K562 (cell line): ENCODE measurements around the gene ANKDD1A. TPM values are rescaled to one million over a fixed set of nuclear protein-coding genes. Genes with fewer than 3 reads are reported as not detected.
A peak's percentile ranks its signal among the peaks of the same experiment; 100 is the strongest.

ENCODE experiments used
- ATAC-seq: fragments of 200-7000 bp; cut with Tn5 transposase; 3 replicates; pipeline ENCODE4 v1.9.1; 2020; ENCODE audit warnings: moderate library complexity
- BruUV-seq: library from RNA; stranded (reverse); fragments of 400-500 nt; replicated peaks from 2 replicates; lab custom pipeline; 2021; lab: Mats Ljungman, UMichigan
- CTCF ChIA-PET: fragments of 300-600 bp; formaldehyde crosslinking; extraction: SDS; loops from one replicate; lab custom pipeline; 2021; ENCODE audit warnings: low intra/inter-chr PET ratio; lab: Yijun Ruan, JAX
- POLR2A ChIA-PET: fragments of 300-600, 350-650 bp; sonication (Branson Sonifier 250); formaldehyde crosslinking; extraction: SDS; loops from one replicate; lab custom pipeline; 2021; ENCODE audit warnings: antibody characterized with exemption, inconsistent platforms; lab: Yijun Ruan, JAX
- DNase-seq, 4 experiments: peaks; one replicate each; pipeline versions ENCODE4 v3.0.0 to v3.0.0-alpha.2; 2011 to 2018; ENCODE audit warnings: low spot score in 3 of 4, mixed read lengths in 3 of 4; ENCODE audit errors: extremely low read depth in 1 of 4
- FAIRE-seq: peaks from 2 replicates; lab custom pipeline; 2011; peaks lifted over from hg19 to GRCh38; lab: Jason Lieb, UNC
- H2AFZ ChIP-seq: 2 replicates; pipeline ENCODE4 v1.6.0; 2011; ENCODE audit warnings: low read depth, low read length, control low read depth, inconsistent platforms
- H3K27ac ChIP-seq: fragments of 200-600 bp; 3 replicates; pipeline ENCODE4 v1.8.0; 2011; ENCODE audit warnings: low read depth, mild to moderate bottlenecking, control low read depth, inconsistent platforms, low read length, moderate library complexity, mixed read lengths; ENCODE audit errors: extremely low read depth
- H3K27me3 ChIP-seq, 2 experiments: fragments of 300-600 bp in 1 of 2; 2 replicates in 1 of 2; 3 replicates in 1 of 2; pipeline versions ENCODE4 v1.6.0 to v1.8.0; 2011; ENCODE audit warnings: inconsistent platforms in 2 of 2, low read length in 2 of 2, mild to moderate bottlenecking in 1 of 2, mixed read lengths in 1 of 2, moderate library complexity in 1 of 2; ENCODE audit not compliant: control insufficient read depth in 2 of 2, insufficient read depth in 2 of 2
- H3K36me3 ChIP-seq: fragments of 300-600 bp; 3 replicates; pipeline ENCODE4 v1.8.0; 2011; ENCODE audit warnings: mild to moderate bottlenecking, low read length, inconsistent platforms; ENCODE audit not compliant: control insufficient read depth, insufficient read depth
- H3K4me1 ChIP-seq, 2 experiments: fragments of 200-600 bp in 1 of 2; replicated peaks in 1 of 2; 2 replicates in 1 of 2; 3 replicates in 1 of 2; pipeline versions ENCODE4 v1.5.1 to v1.8.0; 2011; ENCODE audit warnings: inconsistent platforms in 2 of 2, low read length in 2 of 2, mild to moderate bottlenecking in 1 of 2, mixed read lengths in 1 of 2, moderate library complexity in 1 of 2; ENCODE audit not compliant: control insufficient read depth in 2 of 2, insufficient read depth in 2 of 2
- H3K4me2 ChIP-seq: 2 replicates; pipeline ENCODE4 v1.6.1; 2011; ENCODE audit warnings: low read length, control low read depth, inconsistent platforms, mixed read lengths; ENCODE audit not compliant: insufficient read depth
- H3K4me3 ChIP-seq: fragments of 200-600 bp; sonication (generic), shearing (Covaris generic); 2 replicates; pipeline ENCODE4 v1.5.1; 2016; ENCODE audit warnings: control low read depth, inconsistent platforms
- H3K79me2 ChIP-seq: fragments of 200-600 bp; 3 replicates; pipeline ENCODE4 v1.8.0; 2011; ENCODE audit warnings: low read length, inconsistent platforms; ENCODE audit not compliant: control insufficient read depth, insufficient read depth
- H3K9ac ChIP-seq, 2 experiments: 2 replicates each; pipeline versions ENCODE4 v1.6.0 to v1.6.1; 2011; ENCODE audit warnings: low read depth in 2 of 2, low read length in 2 of 2, control low read depth in 1 of 2, inconsistent platforms in 1 of 2, mild to moderate bottlenecking in 1 of 2, mixed read lengths in 1 of 2; ENCODE audit not compliant: insufficient read depth in 1 of 2
- H3K9me1 ChIP-seq: one replicate; pipeline ENCODE4 v1.6.0; 2011; ENCODE audit warnings: inconsistent platforms, mild to moderate bottlenecking, low read length, moderate library complexity; ENCODE audit not compliant: control insufficient read depth, insufficient read depth
- H3K9me3 ChIP-seq: replicated peaks from 2 replicates; pipeline ENCODE4 v1.5.1; 2011; ENCODE audit warnings: low read depth, low read length, inconsistent platforms; ENCODE audit not compliant: control insufficient read depth, insufficient read depth
- H4K20me1 ChIP-seq: replicated peaks from 2 replicates; pipeline ENCODE4 v1.6.1; 2011; ENCODE audit warnings: low read length, inconsistent platforms, mixed read lengths; ENCODE audit not compliant: control insufficient read depth, insufficient read depth
- ARID1B ChIP-seq: fragments of 450-650 bp; IDR thresholded peaks from 2 replicates; pipeline ENCODE4 v1.6.1; 2016; ENCODE audit warnings: antibody characterized with exemption, mild to moderate bottlenecking, inconsistent platforms
- CREB3 ChIP-seq: fragments of 450-650 bp; conservative IDR thresholded peaks from 2 replicates; pipeline ENCODE4 v1.6.1; 2016; ENCODE audit warnings: missing genetic modification characterization, low read depth, mild to moderate bottlenecking, missing compliant biosample characterization, moderate library complexity
- CREM ChIP-seq: IDR thresholded peaks from 2 replicates; pipeline ENCODE4 v1.6.1; 2014; ENCODE audit warnings: antibody characterized with exemption, low read depth
- ESRRB ChIP-seq: fragments of 250-450 bp; sonication (Bioruptor Pico); IDR thresholded peaks from 2 replicates; pipeline ENCODE4 v1.5.0; 2020; ENCODE audit warnings: mild to moderate bottlenecking, moderate library complexity, borderline replicate concordance
- IRF1 ChIP-seq: sonication (generic); formaldehyde crosslinking; IDR thresholded peaks from 2 replicates; pipeline ENCODE4 v1.8.0; 2022; ENCODE audit warnings: missing genetic modification reagents, mild to moderate bottlenecking, borderline replicate concordance
- OTX1 ChIP-seq: fragments of 450-650 bp; formaldehyde crosslinking; IDR thresholded peaks from 2 replicates; pipeline ENCODE4 v1.4.0; 2022; ENCODE audit warnings: mild to moderate bottlenecking
- PHB2 ChIP-seq: fragments of 450-650 bp; IDR thresholded peaks from 2 replicates; pipeline ENCODE4 v1.6.1; 2017; ENCODE audit warnings: low read depth
- POLR2A ChIP-seq: fragments of 450-650 bp; conservative IDR thresholded peaks from 2 replicates; pipeline ENCODE4 v1.6.1; 2016
- POLR2G ChIP-seq: fragments of 200-400 bp; formaldehyde crosslinking; IDR thresholded peaks from 2 replicates; pipeline ENCODE4 v1.6.1; 2017; ENCODE audit warnings: low read depth, mild to moderate bottlenecking, antibody characterized with exemption, low read length, moderate library complexity
- RBM22 ChIP-seq: fragments of 200-400 bp; formaldehyde crosslinking; IDR thresholded peaks from 2 replicates; pipeline ENCODE4 v1.6.1; 2018; ENCODE audit warnings: low read length, low read depth; ENCODE audit not compliant: poor library complexity, severe bottlenecking
- SUPT5H ChIP-seq: fragments of 450-650 bp; IDR thresholded peaks from 2 replicates; pipeline ENCODE4 v1.6.1; 2016
- TCF7 ChIP-seq: sonication (generic); IDR thresholded peaks from 2 replicates; pipeline ENCODE4 v1.6.1; 2016; ENCODE audit warnings: antibody characterized with exemption, borderline replicate concordance
- TCFL5 ChIP-seq: fragments of 250-450 bp; sonication (Bioruptor Pico); conservative IDR thresholded peaks from 2 replicates; pipeline ENCODE4 v1.6.1; 2021; ENCODE audit warnings: mild to moderate bottlenecking, moderate library complexity, matching md5 sums
- ZC3H4 ChIP-seq: sonication (generic); formaldehyde crosslinking; IDR thresholded peaks from 2 replicates; pipeline ENCODE4 v1.9.0; 2021; ENCODE audit warnings: missing genetic modification reagents, borderline replicate concordance
- ZNF354B ChIP-seq: fragments of 250-450 bp; sonication (Bioruptor Pico); IDR thresholded peaks from 2 replicates; pipeline ENCODE4 v1.4.0; 2020
- WGBS: fragments of 100-300 bp; shearing (Covaris generic); methylation state at CpG from one replicate; pipeline ENCODE4 v1.1.6; 2016; ENCODE audit warnings: low coverage, mixed read lengths; ENCODE audit not compliant: insufficient coverage; ENCODE audit errors: missing lambda C conversion rate; 5-methylcytosine and 5-hydroxymethylcytosine counted together
- in situ Hi-C: fragments of 300-500 bp; cut with MboI; formaldehyde crosslinking; loops from 4 replicates; pipeline ENCODE4 v1.15.0; 2018; ENCODE audit warnings: inconsistent platforms, mixed read lengths
- intact Hi-C: fragments of 100-400 bp; cut with micrococcal nuclease; formaldehyde crosslinking; loops from 2 replicates; pipeline ENCODE4 v1.14.2; 2022
- polyA plus RNA-seq, 8 experiments: library from polyadenylated mRNA; depleted of rRNA in 4 of 8; stranded (reverse) in 5 of 8; unstranded in 3 of 8; fragments of >200 nt; fragmentation: Nextera tagmentation in 2 of 8; fragmentation: Illumina TruSeq in 1 of 8; extraction: Ambion mirVana in 2 of 8; extraction: Trizol in 1 of 8; gene quantifications; 2 replicates each; pipeline versions ENCODE4 v1.2.1 to v1.2.3, GENCODE V29; 2011 to 2014; ENCODE audit warnings: inconsistent platforms in 1 of 8, missing spikeins in 1 of 8
- total RNA-seq, 7 experiments: library from RNA; depleted of rRNA in 6 of 7; stranded (reverse); fragments of >200 nt in 6 of 7; fragmentation: Illumina TruSeq in 2 of 7; extraction: Trizol in 2 of 7; gene quantifications; 2 replicates each; pipeline versions ENCODE4 v1.2.1 to v1.2.3, GENCODE V29; 2011 to 2021; ENCODE audit warnings: low replicate concordance in 1 of 7

Gene ANKDD1A
- total and polyA plus RNA-seq, 9 of the 15 experiments (the other 6 are each of a cell fraction or from before 2014, with no cell fraction given) = 0.08 to 0.80 (median 0.43) TPM

- DNase-seq (no peak), ATAC-seq (no peak), FAIRE-seq (no peak)
- Histone ChIP-seq H3K36me3 (no peaks in the 10 kb centered on the region), H3K27ac (no peak overlapping the region), H3K9ac (no peak overlapping the region), H3K27me3 (peaks cover 2 to 11% of the 10 kb centered on the region in 2 experiments; a peak in 3 of 5 replicates), H3K4me1 (no peaks in the 10 kb centered on the region), H3K4me3 (no peak overlapping the region), H3K9me1 (no peaks in the 10 kb centered on the region), H3K4me2 (no peak overlapping the region), H4K20me1 (no peaks in the 10 kb centered on the region), H3K9me3 (no peaks in the 10 kb centered on the region), H2AFZ (no peak overlapping the region), H3K79me2 (no peaks in the 10 kb centered on the region)
- intact Hi-C loops = no loop called here
- TF ChIP-seq IRF1 (CRISPR knock-in tag) (no peak), PHB2 (no peak), POLR2G (0 out of 2 replicates have a peak, but pooled peaks have one; percentile 27), POLR2A (0 out of 2 replicates have a peak, but pooled peaks have one; percentile 24)
- BruUV-seq = no TSS peak
- 23% methylated on average over 10 of the region's 10 CpGs for WGBS
- POLR2A ChIA-PET = interaction anchor here (0.7 to 1.3 kb wide), 2 partner anchors 11 to 38 kb away, joined by 3 to 4 read pairs; no protein-coding TSS in a partner anchor
- CTCF ChIA-PET = interaction anchor here (0.6 kb wide), 2 partner anchors 84 to 694 kb away, joined by 3 to 4 read pairs; no protein-coding TSS in a partner anchor
- in situ Hi-C loops = no loop called here
These were observed 35.5 kb downstream of the ANKDD1A start for GRCh38 chr15:64947211-64947610.

- in situ Hi-C loops (no loop called here), intact Hi-C loops (no loop called here)
- Histone ChIP-seq H3K79me2 (no peaks in the 10 kb centered on the region), H2AFZ (no peak overlapping the region), H3K4me2 (no peak overlapping the region), H3K36me3 (no peaks in the 10 kb centered on the region), H4K20me1 (no peaks in the 10 kb centered on the region), H3K9me3 (no peaks in the 10 kb centered on the region), H3K4me1 (no peaks in the 10 kb centered on the region), H3K9me1 (no peaks in the 10 kb centered on the region), H3K9ac (no peak overlapping the region), H3K27ac (no peak overlapping the region), H3K4me3 (no peak overlapping the region), H3K27me3 (peaks cover 2 to 5% of the 10 kb centered on the region in 2 experiments; a peak in 2 of 5 replicates)
- DNase-seq (no peak), FAIRE-seq (no peak), ATAC-seq (peak; percentile 38; the same call in 1 of the 3 replicates)
- POLR2A ChIA-PET = interaction anchor here (0.6 to 1.4 kb wide), 2 partner anchors 21 to 1099 kb away, joined by 3 to 5 read pairs; no protein-coding TSS in a partner anchor
- TF ChIP-seq ESRRB (CRISPR knock-in tag) (no peak), SUPT5H (no peak), ARID1B (no peak), CREM (no peak), TCF7 (no peak), RBM22 (no peak), ZNF354B (CRISPR knock-in tag) (no peak), OTX1 (CRISPR knock-in tag) (no peak), CREB3 (tag) (no peak), TCFL5 (no peak), ZC3H4 (CRISPR knock-in tag) (no peak)
- no TSS peak for BruUV-seq
- CTCF ChIA-PET = no interaction called here
- WGBS = 9% methylated on average over 9 of the region's 9 CpGs
These were observed 37.2 kb downstream of the ANKDD1A start for GRCh38 chr15:64948916-64949315.
